Measurements from ENCODE around the gene ZFAND2A.
"Not testable (repeated sequence)": the region's sequence is repeated elsewhere in the genome, so short reads cannot be mapped to it uniquely, and the experiment has no call there.

The ZFAND2A gene

GRCh38 chr7:1159891-1160669 is at the start of gene ZFAND2A:
Gene ZFAND2A, minus strand, starts transcription at chr7:1160196. Its CDS starts 1,984 bp downstream, at chr7:1158212.
- peak; percentile 96 for DNase-seq

DNA sequence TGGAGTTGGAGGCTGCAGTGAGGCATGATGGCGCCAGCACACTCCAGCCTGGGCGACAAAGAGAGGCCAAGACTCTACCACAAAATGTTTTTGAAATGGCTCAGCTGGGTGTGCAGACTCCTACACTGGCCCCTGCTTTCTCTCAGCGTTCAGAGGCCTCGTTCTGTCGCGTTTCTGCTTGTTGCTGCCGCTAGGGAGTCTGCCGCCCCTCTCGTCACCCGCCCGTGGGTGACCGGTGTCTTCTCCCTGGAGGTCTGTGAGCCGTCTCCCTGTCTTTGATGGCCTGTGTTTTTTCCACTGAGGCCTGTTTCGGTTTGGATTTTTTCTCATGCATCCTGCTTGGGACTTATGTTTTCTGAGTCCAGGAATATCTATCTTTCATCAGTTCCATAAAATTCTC is 49.1 kb upstream of the ZFAND2A start:
- DNase-seq = no peak

DNA sequence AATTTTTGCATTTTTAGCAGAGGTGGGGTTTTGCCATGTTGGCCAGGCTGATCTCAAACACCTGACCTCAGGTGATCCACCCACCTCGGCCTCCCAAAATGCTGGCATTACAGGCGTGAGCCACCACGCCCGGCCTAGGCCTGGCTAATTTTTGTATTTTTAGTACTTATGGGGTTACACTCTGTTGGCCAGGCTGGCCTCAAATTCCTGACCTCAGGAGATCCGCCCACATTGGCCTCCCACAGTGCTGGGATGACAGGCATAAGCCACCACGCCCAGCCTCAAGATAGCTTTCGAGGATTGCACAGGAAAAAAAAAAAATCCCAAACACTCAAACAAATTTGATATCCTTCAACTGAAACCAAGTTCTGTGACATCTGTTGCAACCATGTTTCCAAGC is 45.7 kb upstream of the ZFAND2A start:
- DNase-seq = not testable (repeated sequence)

- no peak for DNase-seq
These were observed 44.6 kb upstream of the ZFAND2A start for GRCh38 chr7:1204460-1205140.

DNA sequence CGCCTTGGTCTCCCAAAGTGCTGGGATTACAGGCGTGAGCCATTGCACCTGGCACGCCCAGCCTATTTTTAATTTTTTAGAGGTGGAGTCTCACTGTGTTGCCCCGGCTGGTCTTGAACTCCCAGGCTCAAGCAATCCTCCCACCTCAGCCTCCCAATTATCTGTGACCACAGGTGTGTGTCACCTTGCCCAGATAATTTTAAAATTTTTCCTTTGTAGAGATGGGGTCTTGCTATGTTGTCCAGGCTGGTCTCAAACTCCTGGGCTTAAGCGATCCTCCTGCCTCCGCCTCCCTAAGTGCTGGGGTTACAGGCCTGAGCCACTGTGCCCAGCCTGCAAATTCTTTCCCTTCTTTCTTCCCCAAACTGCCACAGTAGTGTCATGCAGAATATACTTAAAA is 42.9 kb upstream of the ZFAND2A start:
- DNase-seq = not testable (repeated sequence)

DNA sequence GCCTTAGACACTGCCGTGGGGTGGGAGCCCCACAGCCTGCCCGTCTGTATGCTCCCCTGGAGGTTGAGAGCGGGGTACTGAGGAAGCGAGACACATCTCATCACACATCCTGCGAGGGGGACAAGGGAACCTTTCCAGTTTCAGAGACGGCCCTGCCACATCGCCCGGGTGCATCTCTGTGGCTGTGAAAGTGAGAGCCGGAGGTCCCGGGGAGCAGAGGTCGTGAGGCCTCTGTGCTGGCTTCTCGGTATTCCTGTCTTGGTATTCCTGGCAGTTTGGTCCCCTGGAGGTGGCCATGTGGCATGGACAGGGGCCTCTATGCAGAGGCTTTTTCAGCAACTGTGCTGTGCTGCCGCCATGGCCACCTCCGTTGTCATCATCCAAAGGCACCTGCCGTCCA is 41.9 kb upstream of the ZFAND2A start:
- no peak for DNase-seq

GRCh38 chr7:1200045-1200444 is 40.0 kb upstream of the ZFAND2A start:
- DNase-seq = no peak

DNA sequence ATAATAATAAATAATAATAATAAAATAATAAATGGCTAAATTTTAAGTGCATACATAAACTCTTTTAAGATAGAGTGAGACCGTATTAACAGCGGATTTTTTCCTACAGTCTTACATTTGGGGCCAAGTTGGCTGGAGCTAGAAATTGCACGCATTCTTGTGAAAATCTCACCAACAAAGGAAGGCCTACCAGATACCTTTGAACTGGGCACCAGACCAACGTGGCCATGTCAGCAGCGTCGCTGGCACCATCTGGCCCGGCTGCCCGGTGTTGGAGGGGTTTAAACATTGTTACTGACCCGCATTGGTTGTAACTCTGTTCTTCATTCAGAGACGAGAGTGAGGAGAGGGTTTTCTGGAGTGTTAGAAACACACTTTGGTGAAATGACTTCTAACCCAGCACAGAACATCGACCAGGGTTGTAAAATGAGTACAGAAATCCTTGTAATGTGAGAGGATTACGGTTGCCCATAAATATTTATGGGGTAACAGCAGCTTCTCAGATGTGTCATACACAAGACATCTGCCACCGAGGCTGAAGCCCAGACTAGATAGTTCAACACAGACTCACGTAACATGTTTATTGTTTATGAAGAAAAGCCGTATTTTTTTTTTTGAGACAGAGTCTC is 38.1 kb upstream of the ZFAND2A start:
- no peak for DNase-seq

DNA sequence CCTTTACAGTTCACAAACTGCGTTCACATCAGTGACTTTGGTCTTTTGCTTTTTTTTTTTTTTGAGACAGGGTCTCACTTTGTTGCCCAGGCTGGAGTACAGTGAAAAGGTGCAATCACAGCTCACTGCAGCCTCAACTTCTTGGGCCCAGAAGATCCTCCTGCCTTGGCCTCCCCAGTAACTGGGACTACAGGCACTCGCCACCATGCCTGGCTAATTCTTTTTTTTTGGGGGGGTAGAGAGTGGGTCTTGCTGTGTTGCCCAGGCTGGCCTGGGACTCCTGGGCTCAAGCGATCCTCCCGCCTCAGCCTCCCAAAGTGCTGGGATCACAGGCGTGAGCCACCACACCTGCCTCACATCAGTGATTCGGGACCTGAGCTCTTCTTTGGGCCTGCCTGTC is 37.0 kb upstream of the ZFAND2A start:
- no peak for DNase-seq

- not testable (repeated sequence) for DNase-seq
These were observed 36.4 kb upstream of the ZFAND2A start for GRCh38 chr7:1196441-1196840.

- peak; percentile 72 for DNase-seq
These were observed 33.8 kb upstream of the ZFAND2A start for GRCh38 chr7:1193593-1194424.

DNA sequence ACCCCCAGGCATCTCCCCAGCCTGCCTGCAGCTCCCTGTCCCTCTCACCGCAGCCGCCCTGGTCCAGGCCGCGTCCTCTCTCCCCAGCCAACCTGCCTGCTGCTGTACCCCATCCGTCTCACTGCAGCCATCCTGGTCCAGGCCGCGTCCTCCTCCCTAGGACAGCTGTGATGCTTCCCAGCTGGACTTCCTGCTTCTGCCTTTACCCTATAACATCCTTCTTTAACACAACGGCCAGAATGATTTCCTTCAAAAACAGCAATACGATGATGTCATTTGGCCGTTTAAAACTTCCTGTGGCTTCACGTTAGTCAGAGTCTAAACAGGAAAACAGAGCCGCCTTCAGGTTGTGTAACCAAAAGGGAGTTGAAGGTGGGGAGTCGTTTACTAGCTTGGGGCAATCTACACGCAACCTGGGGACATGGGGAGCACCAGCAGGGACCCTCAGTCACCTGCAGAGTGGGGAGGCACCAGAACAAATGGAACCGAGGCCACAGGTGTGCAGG is 32.2 kb upstream of the ZFAND2A start:
- no peak for DNase-seq

GRCh38 chr7:1189986-1190772 is 30.2 kb upstream of the ZFAND2A start:
- DNase-seq = no peak

DNA sequence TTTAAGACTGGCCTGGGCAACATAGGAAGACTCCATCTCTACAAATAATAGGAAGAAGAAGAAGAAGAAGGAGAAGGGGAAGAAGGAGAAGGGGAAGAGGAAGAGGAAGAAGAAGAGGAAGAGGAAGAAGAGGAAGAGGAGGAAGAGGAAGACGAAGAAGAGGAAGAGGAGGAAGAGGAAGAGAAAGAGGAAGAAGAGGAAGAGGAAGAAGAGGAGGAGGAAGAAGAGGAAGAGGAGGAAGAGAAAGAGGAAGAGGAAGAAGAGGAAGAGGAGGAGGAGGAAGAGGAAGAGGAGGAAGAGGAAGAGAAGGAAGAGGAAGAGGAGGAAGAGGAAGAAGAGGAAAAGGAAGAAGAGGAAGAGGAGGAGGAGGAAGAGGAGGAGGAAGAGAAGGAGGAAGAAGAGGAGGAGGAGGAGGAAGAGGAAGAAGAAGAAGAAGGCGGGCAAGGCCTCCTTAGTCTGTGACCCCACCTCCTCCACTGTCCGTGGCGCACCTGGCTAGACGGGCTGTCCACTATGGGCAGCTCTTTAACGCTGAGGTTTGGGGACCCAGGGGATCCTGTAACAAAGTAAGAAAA is 28.8 kb upstream of the ZFAND2A start:
- DNase-seq = no peak

DNA sequence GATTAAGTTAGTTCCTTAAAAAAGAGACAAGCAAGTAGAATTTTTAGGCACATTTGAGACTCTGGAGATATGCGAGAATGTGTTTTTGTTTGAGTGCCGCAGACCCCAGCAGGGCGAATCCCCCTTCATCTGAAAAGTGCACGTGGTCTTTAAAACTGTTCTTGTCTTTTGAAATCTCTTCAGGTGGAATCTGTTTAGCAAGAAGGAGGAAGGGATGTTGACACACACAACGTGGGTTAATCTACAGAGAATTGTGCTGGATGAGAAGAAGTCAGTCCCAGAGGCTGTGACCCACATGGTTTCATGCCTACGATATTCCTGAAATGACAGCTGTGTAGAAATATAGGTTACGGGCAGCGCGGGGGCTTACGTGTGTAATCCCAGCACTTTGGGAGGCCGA is 27.1 kb upstream of the ZFAND2A start:
- no peak for DNase-seq

- no peak for DNase-seq
These were observed 21.6 kb upstream of the ZFAND2A start for GRCh38 chr7:1181640-1182039.

DNA sequence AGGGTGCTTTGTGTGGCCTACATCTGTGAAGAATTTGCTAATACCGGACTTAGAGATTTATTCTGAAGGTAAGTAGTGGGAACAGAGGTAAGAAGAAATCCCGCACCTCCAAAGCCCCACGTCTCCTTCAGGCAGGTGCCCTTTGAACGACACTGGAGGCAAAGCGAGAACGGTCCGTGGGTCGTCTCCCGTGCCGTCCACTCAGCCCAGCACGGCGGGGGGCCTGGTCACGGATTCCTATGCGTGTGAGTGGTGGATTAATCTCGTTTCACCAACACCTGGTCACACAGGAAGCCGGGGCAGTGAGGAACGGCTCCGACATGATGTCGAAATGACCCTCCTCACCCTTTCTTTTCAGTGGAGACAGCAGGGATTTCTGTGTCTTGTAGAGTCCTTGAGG is 21.0 kb upstream of the ZFAND2A start:
- no peak for DNase-seq

DNA sequence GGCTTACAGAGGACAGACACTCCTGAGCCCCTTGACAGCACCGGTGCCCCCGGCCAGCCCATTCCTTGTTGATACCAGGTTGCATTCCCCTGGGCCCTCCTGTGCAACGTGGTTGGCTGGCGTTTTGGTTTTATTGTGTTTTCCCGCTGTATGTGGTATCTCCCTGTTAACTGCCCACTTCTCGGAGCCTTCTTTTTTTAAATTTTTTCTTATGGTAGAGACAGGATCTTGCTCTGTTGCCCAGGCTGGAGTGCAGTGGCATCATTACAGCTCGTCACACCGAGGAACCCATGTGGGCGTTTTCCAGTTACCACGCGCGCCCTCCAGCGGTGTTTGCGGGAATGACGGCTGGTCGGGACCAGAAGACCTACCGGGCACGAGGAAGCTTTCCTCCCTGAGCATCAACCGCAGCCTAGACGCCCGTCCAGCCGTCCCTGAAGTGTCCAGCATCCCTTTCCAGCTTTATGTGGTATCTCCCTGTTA is 16.9 kb upstream of the ZFAND2A start:
- DNase-seq = no peak

GRCh38 chr7:1175967-1176851 is 16.2 kb upstream of the ZFAND2A start:
- DNase-seq = peak; percentile 83

GRCh38 chr7:1175597-1175966 is 15.6 kb upstream of the ZFAND2A start:
- no peak for DNase-seq
